ENCODE results near the gene RHAG. TPM values are rescaled to one million over a fixed set of nuclear protein-coding genes. Genes with fewer than 3 reads are reported as not detected.

The RHAG gene
- total RNA-seq, 1 donor from 2014 or later: not detected

DNA sequence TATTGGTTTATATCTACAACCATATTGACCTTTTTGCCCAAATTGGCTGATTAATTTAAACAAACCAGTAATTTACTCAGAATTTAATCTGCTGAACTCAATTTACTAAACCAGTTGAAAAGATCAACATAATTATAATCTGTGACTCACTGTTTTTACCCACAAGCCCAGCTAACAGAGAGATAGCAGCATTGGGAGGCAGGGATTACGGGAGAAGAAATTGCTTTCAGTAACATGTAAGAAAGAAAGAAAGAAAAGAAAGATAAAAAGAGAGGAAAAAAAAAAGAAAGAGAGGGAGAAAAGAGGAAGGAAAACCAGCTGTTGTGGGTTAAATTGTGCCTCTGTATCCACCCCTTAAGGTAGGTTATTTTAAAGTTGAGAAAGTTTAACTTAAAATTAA, 13.3 kb upstream of the RHAG start:
- Mint-ChIP-seq H3K4me3 (ENCODE audit: low read depth) (no peak overlapping the region), H3K27ac (no peak overlapping the region), H3K4me1 (ENCODE audit: low read depth) (no peaks in the 10 kb centered on the region), H3K9me3 (no peaks in the 10 kb centered on the region), H3K27me3 (ENCODE audit: low read depth) (no peaks in the 10 kb centered on the region), H3K36me3 (ENCODE audit: low read depth) (no peaks in the 10 kb centered on the region)
- intact Hi-C loops (cut with micrococcal nuclease): no loop called here
- no peak for DNase-seq (ENCODE audit: low spot score)

GRCh38 chr6:49648036-49648435, 11.4 kb upstream of the RHAG start:
- H3K9me3 Mint-ChIP-seq: no peaks in the 10 kb centered on the region
- DNase-seq (ENCODE audit: low spot score): no peak
- intact Hi-C loops (cut with micrococcal nuclease): no loop called here

DNA sequence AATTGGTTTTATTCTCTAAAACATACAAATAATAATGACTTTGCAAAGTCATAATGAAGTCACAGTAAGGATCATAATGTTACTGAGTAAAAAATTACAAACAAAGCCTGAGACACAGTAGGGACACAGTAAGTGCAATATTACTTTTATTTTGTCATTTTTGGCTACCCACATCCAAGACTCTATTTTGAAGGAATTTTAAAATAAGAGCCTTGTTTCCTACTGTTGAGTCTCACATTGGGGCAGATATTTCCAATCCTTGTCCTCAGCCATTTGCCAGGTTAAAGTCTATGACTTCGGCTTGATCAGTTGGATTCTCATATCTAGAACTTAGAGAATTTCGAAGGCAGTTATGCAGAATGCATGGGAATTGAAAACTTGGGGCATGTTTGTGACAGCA, 10.8 kb upstream of the RHAG start:
- no peak for DNase-seq (ENCODE audit: low spot score)
- no peak overlapping the region for H3K4me3 Mint-ChIP-seq (ENCODE audit: low read depth)
- H3K27me3 Mint-ChIP-seq (ENCODE audit: low read depth): no peaks in the 10 kb centered on the region
- H3K27ac Mint-ChIP-seq: no peak overlapping the region
- H3K9me3 Mint-ChIP-seq: no peaks in the 10 kb centered on the region
- H3K36me3 Mint-ChIP-seq (ENCODE audit: low read depth): no peaks in the 10 kb centered on the region
- intact Hi-C loops (cut with micrococcal nuclease): no loop called here
- no peaks in the 10 kb centered on the region for H3K4me1 Mint-ChIP-seq (ENCODE audit: low read depth)

More at GRCh38 chr6:49648036-49648435, 11.4 kb upstream of the RHAG start:
- Mint-ChIP-seq H3K27ac (no peak overlapping the region), H3K36me3 (ENCODE audit: low read depth) (no peaks in the 10 kb centered on the region), H3K4me1 (ENCODE audit: low read depth) (no peaks in the 10 kb centered on the region), H3K4me3 (ENCODE audit: low read depth) (no peak overlapping the region), H3K27me3 (ENCODE audit: low read depth) (no peaks in the 10 kb centered on the region)

GRCh38 chr6:49646942-49647341, 10.3 kb upstream of the RHAG start:
- no peak for DNase-seq (ENCODE audit: low spot score)
- H3K4me1 Mint-ChIP-seq (ENCODE audit: low read depth): no peaks in the 10 kb centered on the region
- H3K9me3 Mint-ChIP-seq: no peaks in the 10 kb centered on the region
- no peaks in the 10 kb centered on the region for H3K36me3 Mint-ChIP-seq (ENCODE audit: low read depth)
- no peaks in the 10 kb centered on the region for H3K27me3 Mint-ChIP-seq (ENCODE audit: low read depth)
- no peak overlapping the region for H3K27ac Mint-ChIP-seq
- H3K4me3 Mint-ChIP-seq (ENCODE audit: low read depth): no peak overlapping the region
- intact Hi-C loops (cut with micrococcal nuclease): no loop called here

DNA sequence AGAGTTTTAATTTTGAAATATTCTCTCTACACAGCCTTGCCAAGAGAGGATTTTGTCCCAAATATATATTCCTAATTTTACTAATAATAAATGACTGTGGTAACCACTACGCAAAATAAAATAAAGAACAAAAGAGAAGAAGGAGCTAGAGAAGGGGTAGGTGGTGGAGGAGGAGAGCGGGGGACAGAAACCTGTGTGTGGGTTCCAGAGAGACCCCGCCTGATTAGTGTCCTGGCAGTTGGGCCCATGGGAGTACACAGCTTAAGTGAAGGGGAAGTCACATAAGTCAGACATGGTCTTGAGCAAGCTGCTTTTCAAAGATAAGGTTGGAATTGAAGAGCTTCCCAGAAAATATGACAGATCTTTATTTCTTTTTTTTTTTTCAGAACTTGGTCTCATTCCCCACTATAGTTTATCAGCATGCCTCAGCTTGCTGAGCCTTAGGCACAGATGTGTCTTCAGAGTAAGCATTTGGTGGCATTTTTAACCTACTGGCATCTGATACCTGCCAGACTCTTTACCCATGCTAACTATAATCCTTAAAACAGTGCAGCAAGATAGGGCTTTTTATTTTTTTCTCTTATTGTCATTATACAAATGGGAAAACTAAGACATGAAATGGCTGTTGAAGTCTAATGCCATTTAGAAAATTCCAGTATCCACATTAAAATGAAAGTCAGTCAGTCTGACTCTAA, 9.6 kb upstream of the RHAG start:
- intact Hi-C loops (cut with micrococcal nuclease): no loop called here
- H3K4me1 Mint-ChIP-seq (ENCODE audit: low read depth): no peaks in the 10 kb centered on the region
- H3K4me3 Mint-ChIP-seq (ENCODE audit: low read depth): no peak overlapping the region
- H3K36me3 Mint-ChIP-seq (ENCODE audit: low read depth): no peaks in the 10 kb centered on the region
- H3K27ac Mint-ChIP-seq: no peak overlapping the region
- H3K9me3 Mint-ChIP-seq: no peaks in the 10 kb centered on the region
- DNase-seq (ENCODE audit: low spot score): no peak
- H3K27me3 Mint-ChIP-seq (ENCODE audit: low read depth): no peaks in the 10 kb centered on the region

DNA sequence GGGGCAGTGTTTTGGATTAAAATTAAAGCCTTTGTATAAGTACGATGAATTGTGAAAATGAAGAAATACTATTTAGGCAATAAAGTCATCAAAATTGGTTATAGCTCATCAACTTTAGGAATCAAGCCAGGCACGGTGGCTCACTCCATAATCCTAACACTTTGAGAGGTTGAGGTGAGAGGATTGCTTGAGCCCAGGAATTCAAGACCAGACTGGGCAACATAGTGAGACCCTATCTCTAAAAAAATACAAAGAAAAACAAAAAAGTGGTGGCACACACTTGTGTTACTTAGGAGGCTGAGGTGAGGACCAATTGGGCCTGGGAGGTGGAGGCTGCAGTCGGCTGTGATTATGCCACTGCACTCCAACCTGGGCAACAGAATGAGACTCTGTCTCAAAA, 8.5 kb upstream of the RHAG start:
- no peak overlapping the region for H3K4me3 Mint-ChIP-seq (ENCODE audit: low read depth)
- H3K4me1 Mint-ChIP-seq (ENCODE audit: low read depth): no peaks in the 10 kb centered on the region
- intact Hi-C loops (cut with micrococcal nuclease): no loop called here
- H3K27me3 Mint-ChIP-seq (ENCODE audit: low read depth): no peaks in the 10 kb centered on the region
- DNase-seq (ENCODE audit: low spot score): no peak
- H3K36me3 Mint-ChIP-seq (ENCODE audit: low read depth): no peaks in the 10 kb centered on the region
- no peaks in the 10 kb centered on the region for H3K9me3 Mint-ChIP-seq
- H3K27ac Mint-ChIP-seq: no peak overlapping the region

GRCh38 chr6:49639177-49639817, 2.7 kb upstream of the RHAG start:
- Mint-ChIP-seq H3K4me1 (ENCODE audit: low read depth) (no peaks in the 10 kb centered on the region), H3K27me3 (ENCODE audit: low read depth) (no peaks in the 10 kb centered on the region), H3K4me3 (ENCODE audit: low read depth) (no peak overlapping the region), H3K27ac (no peak overlapping the region), H3K9me3 (no peaks in the 10 kb centered on the region), H3K36me3 (ENCODE audit: low read depth) (no peaks in the 10 kb centered on the region)
- DNase-seq (ENCODE audit: low spot score): no peak
- intact Hi-C loops (cut with micrococcal nuclease): no loop called here

DNA sequence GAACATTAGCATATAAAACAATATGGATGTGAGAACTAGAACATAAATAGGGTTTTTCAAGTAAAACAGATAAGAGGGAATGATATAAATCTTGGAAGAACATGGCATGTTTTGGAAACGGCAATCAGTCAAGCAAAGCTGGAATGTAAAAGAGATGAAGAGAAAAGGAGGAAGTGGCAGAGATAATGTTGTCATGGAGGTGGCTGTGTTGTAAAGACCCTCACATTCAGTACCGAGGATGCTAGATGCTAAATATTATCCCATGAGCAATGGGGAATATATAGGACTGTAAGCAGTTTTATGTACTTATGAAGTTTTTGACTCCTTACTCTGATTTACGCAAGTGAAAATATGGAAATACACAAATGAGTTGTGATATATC, 702 bp upstream of the RHAG start:
- Mint-ChIP-seq H3K27me3 (ENCODE audit: low read depth) (no peaks in the 10 kb centered on the region), H3K27ac (no peak overlapping the region), H3K9me3 (no peaks in the 10 kb centered on the region), H3K36me3 (ENCODE audit: low read depth) (no peaks in the 10 kb centered on the region), H3K4me1 (ENCODE audit: low read depth) (no peaks in the 10 kb centered on the region), H3K4me3 (ENCODE audit: low read depth) (no peak overlapping the region)
- intact Hi-C loops (cut with micrococcal nuclease): no loop called here
- DNase-seq (ENCODE audit: low spot score): no peak

- Mint-ChIP-seq H3K9me3 (no peaks in the 10 kb centered on the region), H3K27ac (no peak overlapping the region), H3K4me3 (ENCODE audit: low read depth) (no peak overlapping the region), H3K36me3 (ENCODE audit: low read depth) (no peaks in the 10 kb centered on the region), H3K4me1 (ENCODE audit: low read depth) (no peaks in the 10 kb centered on the region), H3K27me3 (ENCODE audit: low read depth) (no peaks in the 10 kb centered on the region)
- intact Hi-C loops (cut with micrococcal nuclease): no loop called here
- DNase-seq (ENCODE audit: low spot score): no peak
These were observed 494 bp downstream of the RHAG start for GRCh38 chr6:49635978-49636712.

GRCh38 chr6:49635480-49635879, 1.2 kb downstream of the RHAG start:
- no peak overlapping the region for H3K27ac Mint-ChIP-seq
- intact Hi-C loops (cut with micrococcal nuclease): no loop called here
- H3K27me3 Mint-ChIP-seq (ENCODE audit: low read depth): no peaks in the 10 kb centered on the region
- H3K36me3 Mint-ChIP-seq (ENCODE audit: low read depth): no peaks in the 10 kb centered on the region
- H3K4me3 Mint-ChIP-seq (ENCODE audit: low read depth): no peak overlapping the region
- DNase-seq (ENCODE audit: low spot score): no peak
- H3K9me3 Mint-ChIP-seq: no peaks in the 10 kb centered on the region
- no peaks in the 10 kb centered on the region for H3K4me1 Mint-ChIP-seq (ENCODE audit: low read depth)

GRCh38 chr6:49634836-49635218, 1.8 kb downstream of the RHAG start:
- Mint-ChIP-seq H3K4me1 (ENCODE audit: low read depth) (no peaks in the 10 kb centered on the region), H3K27ac (no peak overlapping the region), H3K4me3 (ENCODE audit: low read depth) (no peak overlapping the region), H3K27me3 (ENCODE audit: low read depth) (no peaks in the 10 kb centered on the region), H3K9me3 (no peaks in the 10 kb centered on the region), H3K36me3 (ENCODE audit: low read depth) (no peaks in the 10 kb centered on the region)
- DNase-seq (ENCODE audit: low spot score): no peak
- intact Hi-C loops (cut with micrococcal nuclease): no loop called here

DNA sequence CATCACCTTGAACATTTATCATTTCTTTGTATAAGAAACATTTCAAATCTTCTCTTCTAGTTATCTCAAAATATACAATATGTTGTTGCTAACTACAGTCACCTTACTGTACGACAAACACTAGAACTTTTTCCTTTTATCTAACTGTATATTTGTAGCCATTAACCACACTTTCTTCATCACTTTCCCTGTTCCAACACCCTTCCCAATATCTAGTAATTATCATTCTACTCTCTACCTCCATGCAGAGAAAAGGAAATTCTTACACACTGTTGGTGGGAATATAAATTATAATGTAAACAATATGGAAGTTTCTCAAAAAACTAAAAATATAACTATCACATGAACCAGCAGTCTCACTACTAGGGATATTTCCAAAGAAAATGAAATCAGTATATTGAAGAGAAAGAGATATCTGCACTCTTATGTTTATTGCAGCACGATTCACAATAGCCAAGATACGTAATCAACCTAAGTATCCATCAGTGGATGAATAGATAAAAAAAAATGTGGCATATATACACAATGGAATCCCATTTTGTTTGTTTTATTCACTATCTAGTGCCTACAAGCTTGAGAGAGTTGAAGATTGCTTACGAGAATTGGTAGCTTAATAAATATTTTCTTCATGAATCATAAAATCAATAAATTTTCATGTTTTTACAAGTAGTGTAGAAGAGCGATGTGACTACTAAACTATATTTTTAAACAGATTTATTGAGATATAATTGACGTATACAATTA, 2.4 kb downstream of the RHAG start:
- DNase-seq (ENCODE audit: low spot score): no peak
- H3K4me1 Mint-ChIP-seq (ENCODE audit: low read depth): no peaks in the 10 kb centered on the region
- no peaks in the 10 kb centered on the region for H3K36me3 Mint-ChIP-seq (ENCODE audit: low read depth)
- H3K4me3 Mint-ChIP-seq (ENCODE audit: low read depth): no peak overlapping the region
- intact Hi-C loops (cut with micrococcal nuclease): no loop called here
- H3K9me3 Mint-ChIP-seq: no peaks in the 10 kb centered on the region
- H3K27me3 Mint-ChIP-seq (ENCODE audit: low read depth): no peaks in the 10 kb centered on the region
- H3K27ac Mint-ChIP-seq: no peak overlapping the region

DNA sequence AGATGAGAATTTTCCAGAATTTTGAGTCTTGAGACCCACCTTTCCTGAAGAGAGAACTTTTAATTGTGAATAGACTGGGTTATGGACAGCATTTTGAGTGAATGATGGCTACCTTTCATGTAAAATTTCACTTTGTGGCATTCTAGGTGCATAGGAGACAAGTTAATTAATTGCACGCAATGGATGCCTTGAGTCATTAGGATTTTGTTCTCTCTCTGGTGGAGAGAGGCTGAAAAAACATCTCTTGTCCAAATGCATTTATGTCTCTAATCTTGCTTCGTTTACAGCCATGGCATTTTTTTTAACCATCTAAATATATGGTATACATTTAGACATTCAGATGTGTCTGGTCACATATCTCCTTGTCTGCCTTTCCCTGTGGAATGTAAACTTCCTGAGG, 3.1 kb downstream of the RHAG start:
- Mint-ChIP-seq H3K27me3 (ENCODE audit: low read depth) (no peaks in the 10 kb centered on the region), H3K36me3 (ENCODE audit: low read depth) (no peaks in the 10 kb centered on the region), H3K4me3 (ENCODE audit: low read depth) (no peak overlapping the region), H3K4me1 (ENCODE audit: low read depth) (no peaks in the 10 kb centered on the region), H3K27ac (no peak overlapping the region), H3K9me3 (no peaks in the 10 kb centered on the region)
- DNase-seq (ENCODE audit: low spot score): no peak
- intact Hi-C loops (cut with micrococcal nuclease): no loop called here

Measured in activated T-helper 2 cell treated with anti-CD3 and anti-CD28 coated beads, Interferon-gamma antibody, Interleukin-2, Interleukin-4, amounts not matched to agents 10 μg/mL and 5 μg/mL and 100 μg/mL, durations not matched to agents 14 hours and 24 hours and 36 hours (primary cell).